WTC11 (cell line): ENCODE results near the gene TTC33. TPM values are rescaled to one million over a fixed set of nuclear protein-coding genes. Genes with fewer than 3 reads are reported as not detected.

ENCODE experiments used
- ATAC-seq: fragments of 200-7000 bp; cut with Tn5 transposase; 2 replicates; pipeline ENCODE4 v1.10.0; 2021; ENCODE audit warnings: mild to moderate bottlenecking, moderate library complexity
- CTCF ChIA-PET: fragments of 300-600 bp; sonication (Branson Sonifier 250); formaldehyde crosslinking; loops from one replicate; lab custom pipeline; 2021; ENCODE audit warnings: antibody characterized with exemption; lab: Charles Lee
- POLR2A ChIA-PET: fragments of 350-600 bp; sonication (Branson Sonifier 250); formaldehyde crosslinking; loops from one replicate; lab custom pipeline; 2021; ENCODE audit warnings: antibody characterized with exemption; lab: Charles Lee
- DNase-seq: peaks from one replicate; pipeline ENCODE4 v3.0.0; 2021; ENCODE audit warnings: low spot score
- H3K27ac Mint-ChIP-seq: 2 replicates; pipeline ENCODE4 v1.8.0; 2021; ENCODE audit warnings: mixed read lengths
- H3K27me3 Mint-ChIP-seq: 2 replicates; pipeline ENCODE4 v1.8.0; 2021; ENCODE audit warnings: low read depth, mild to moderate bottlenecking, moderate library complexity, mixed read lengths
- H3K36me3 Mint-ChIP-seq: 2 replicates; pipeline ENCODE4 v1.8.0; 2021; ENCODE audit warnings: mixed read lengths
- H3K4me1 Mint-ChIP-seq: 2 replicates; pipeline ENCODE4 v1.8.0; 2022; ENCODE audit warnings: mixed read lengths
- H3K4me3 Mint-ChIP-seq: 2 replicates; pipeline ENCODE4 v1.8.0; 2021; ENCODE audit warnings: mild to moderate bottlenecking, moderate library complexity, mixed read lengths
- H3K9me3 Mint-ChIP-seq: 2 replicates; pipeline ENCODE4 v1.8.0; 2021; ENCODE audit warnings: mixed read lengths
- CREB1 ChIP-seq: sonication (generic); formaldehyde crosslinking; IDR thresholded peaks from 2 replicates; pipeline ENCODE4 v1.8.0; 2023; ENCODE audit warnings: mild to moderate bottlenecking, missing genetic modification reagents
- E2F1 ChIP-seq: sonication (generic); formaldehyde crosslinking; IDR thresholded peaks from 2 replicates; pipeline ENCODE4 v1.8.0; 2022; ENCODE audit warnings: mild to moderate bottlenecking, missing genetic modification reagents
- HMGA2 ChIP-seq: fragments of 250-450 bp; sonication (Bioruptor Pico); IDR thresholded peaks from 2 replicates; pipeline ENCODE4 v1.4.0; 2021; ENCODE audit warnings: mild to moderate bottlenecking, moderate library complexity
- JAZF1 ChIP-seq: fragments of 250-450 bp; sonication (Bioruptor Pico); IDR thresholded peaks from 2 replicates; pipeline ENCODE4 v1.9.0; 2021; ENCODE audit warnings: moderate library complexity, mild to moderate bottlenecking, inconsistent platforms
- MXD4 ChIP-seq: fragments of 250-450 bp; sonication (Bioruptor Pico); IDR thresholded peaks from 2 replicates; pipeline ENCODE4 v1.8.0; 2021; ENCODE audit warnings: mild to moderate bottlenecking, moderate library complexity, borderline replicate concordance
- MYBL2 ChIP-seq: sonication (generic); formaldehyde crosslinking; IDR thresholded peaks from 2 replicates; pipeline ENCODE4 v1.8.1; 2023; ENCODE audit warnings: mild to moderate bottlenecking, moderate library complexity, missing genetic modification reagents
- NFATC4 ChIP-seq: fragments of 250-450 bp; sonication (Bioruptor Pico); IDR thresholded peaks from 2 replicates; pipeline ENCODE4 v1.9.0; 2021; ENCODE audit warnings: mild to moderate bottlenecking
- OVOL2 ChIP-seq: fragments of 250-450 bp; sonication (Bioruptor Pico); IDR thresholded peaks from 2 replicates; pipeline ENCODE4 v1.9.0; 2021; ENCODE audit warnings: mild to moderate bottlenecking, borderline replicate concordance
- PREB ChIP-seq: sonication (generic); formaldehyde crosslinking; IDR thresholded peaks from 2 replicates; pipeline ENCODE4 v1.8.1; 2022; ENCODE audit warnings: mild to moderate bottlenecking, missing genetic modification reagents, moderate library complexity, borderline replicate concordance
- RORB ChIP-seq: fragments of 250-450 bp; sonication (Bioruptor Pico); IDR thresholded peaks from 2 replicates; pipeline ENCODE4 v1.9.0; 2021; ENCODE audit warnings: mild to moderate bottlenecking
- TEAD4 ChIP-seq: sonication (generic); formaldehyde crosslinking; IDR thresholded peaks from 2 replicates; pipeline ENCODE4 v1.8.0; 2022; ENCODE audit warnings: mild to moderate bottlenecking, missing genetic modification reagents
- ZNF219 ChIP-seq: sonication (generic); formaldehyde crosslinking; IDR thresholded peaks from 2 replicates; pipeline ENCODE4 v1.8.0; 2023; ENCODE audit warnings: missing genetic modification reagents, mild to moderate bottlenecking, borderline replicate concordance
- ZNF232 ChIP-seq: sonication (generic); formaldehyde crosslinking; IDR thresholded peaks from 2 replicates; pipeline ENCODE4 v1.8.0; 2022; ENCODE audit warnings: mild to moderate bottlenecking, missing genetic modification reagents
- ZNF281 ChIP-seq: sonication (generic); formaldehyde crosslinking; IDR thresholded peaks from 2 replicates; pipeline ENCODE4 v1.8.0; 2023; ENCODE audit warnings: mild to moderate bottlenecking, missing genetic modification reagents
- ZNF317 ChIP-seq: sonication (generic); formaldehyde crosslinking; IDR thresholded peaks from 2 replicates; pipeline ENCODE4 v1.8.1; 2023; ENCODE audit warnings: low read depth, mild to moderate bottlenecking, moderate library complexity, missing genetic modification reagents, borderline replicate concordance
- ZNF425 ChIP-seq: fragments of 250-450 bp; sonication (Bioruptor Pico); conservative IDR thresholded peaks from 2 replicates; pipeline ENCODE4 v1.9.0; 2021; ENCODE audit warnings: mild to moderate bottlenecking
- ZNF512 ChIP-seq: sonication (generic); formaldehyde crosslinking; IDR thresholded peaks from 2 replicates; pipeline ENCODE4 v1.8.1; 2022; ENCODE audit warnings: missing genetic modification reagents, borderline replicate concordance
- ZNF671 ChIP-seq: fragments of 250-450 bp; sonication (Bioruptor Pico); IDR thresholded peaks from 2 replicates; pipeline ENCODE4 v1.8.0; 2021; ENCODE audit warnings: mild to moderate bottlenecking
- total RNA-seq: library from RNA; stranded (reverse); gene quantifications from 3 replicates; pipeline ENCODE4 v1.2.3, GENCODE V29; 2021

The TTC33 gene
- total RNA-seq, 1 experiment from 2014 or later = 9.2 TPM

GRCh38 chr5:40600383-40600782, 155.4 kb downstream of the TTC33 start:
- TF ChIP-seq MYBL2 (CRISPR knock-in tag) (no peak), TEAD4 (CRISPR knock-in tag) (no peak), JAZF1 (CRISPR knock-in tag) (no peak)
- POLR2A ChIA-PET = no interaction called here
- ATAC-seq (no peak), DNase-seq (no peak)
- Mint-ChIP-seq H3K36me3 (no peaks in the 10 kb centered on the region), H3K27me3 (no peaks in the 10 kb centered on the region), H3K4me1 (peaks cover 18% of the 10 kb centered on the region), H3K4me3 (no peak overlapping the region), H3K9me3 (no peaks in the 10 kb centered on the region; the same call in 1 of the 2 replicates), H3K27ac (no peak overlapping the region)
- CTCF ChIA-PET = no interaction called here

GRCh38 chr5:40599676-40600075, 156.1 kb downstream of the TTC33 start:
- no peak for TF ChIP-seq E2F1 (CRISPR knock-in tag)
- no peak for TF ChIP-seq ZNF512
- no peak for TF ChIP-seq ZNF219 (CRISPR knock-in tag)
- no peak for TF ChIP-seq OVOL2 (CRISPR knock-in tag)
- TF ChIP-seq ZNF232 (CRISPR knock-in tag) = no peak
- no peak for TF ChIP-seq HMGA2
- no peak for TF ChIP-seq NFATC4 (CRISPR knock-in tag)
- TF ChIP-seq ZNF671 (CRISPR knock-in tag) = no peak
- TF ChIP-seq MXD4 (CRISPR knock-in tag) = no peak
- no peak for TF ChIP-seq JAZF1 (CRISPR knock-in tag)
- TF ChIP-seq ZNF281 = no peak
- TF ChIP-seq ZNF425 (CRISPR knock-in tag) = no peak
- no peak for TF ChIP-seq RORB
- no peak for TF ChIP-seq PREB (CRISPR knock-in tag)
- TF ChIP-seq CREB1 (CRISPR knock-in tag) = no peak
- no peak for TF ChIP-seq ZNF317 (CRISPR knock-in tag)
- POLR2A ChIA-PET = interaction anchor here (0.6 kb wide), 1 partner anchor 163 kb away, joined by 3 read pairs; no protein-coding TSS in a partner anchor

More at GRCh38 chr5:40599676-40600075, 156.1 kb downstream of the TTC33 start:
- no peak overlapping the region for H3K4me3 Mint-ChIP-seq
- no peaks in the 10 kb centered on the region; the same call in 1 of the 2 replicates for H3K9me3 Mint-ChIP-seq
- H3K36me3 Mint-ChIP-seq = no peaks in the 10 kb centered on the region
- CTCF ChIA-PET = no interaction called here
- H3K27me3 Mint-ChIP-seq = no peaks in the 10 kb centered on the region
- H3K27ac Mint-ChIP-seq = no peak overlapping the region
- H3K4me1 Mint-ChIP-seq = peaks cover 18% of the 10 kb centered on the region
- ATAC-seq (peak; percentile 36; the same call in 1 of the 2 replicates), DNase-seq (no peak)
